Astrocyte (in vitro differentiated cells and primary cell): Measurements from ENCODE around the gene PCDHB11. TPM values are rescaled to one million over a fixed set of nuclear protein-coding genes. Genes with fewer than 3 reads are reported as not detected.
"Not testable (repeated sequence)": the region's sequence is repeated elsewhere in the genome, so short reads cannot be mapped to it uniquely, and the experiment has no call there.

Experiments used
- DNase-seq: peaks from one replicate; pipeline ENCODE4 v3.0.0-alpha.2; 2010; ENCODE audit warnings: low read depth
- FAIRE-seq: peaks from 2 replicates; lab custom pipeline; 2011; peaks lifted over from hg19 to GRCh38; lab: Jason Lieb, UNC
- H2AFZ ChIP-seq: 2 replicates; pipeline ENCODE4 v1.6.0; 2012; ENCODE audit warnings: low read depth, low read length, inconsistent platforms
- H3K27ac ChIP-seq: 2 replicates; pipeline ENCODE4 v1.5.1; 2011; ENCODE audit warnings: low read depth, low read length, inconsistent platforms
- H3K27me3 ChIP-seq: 2 replicates; pipeline ENCODE4 v1.6.0; 2011; ENCODE audit warnings: low read length, inconsistent platforms; ENCODE audit not compliant: insufficient read depth
- H3K36me3 ChIP-seq: 2 replicates; pipeline ENCODE4 v1.5.1; 2011; ENCODE audit warnings: low read length, inconsistent platforms; ENCODE audit not compliant: insufficient read depth
- H3K4me1 ChIP-seq: 2 replicates; pipeline ENCODE4 v1.5.1; 2011; ENCODE audit warnings: low read length, inconsistent platforms; ENCODE audit not compliant: insufficient read depth
- H3K4me2 ChIP-seq: 2 replicates; pipeline ENCODE4 v1.6.0; 2012; ENCODE audit warnings: low read length, inconsistent platforms
- H3K4me3 ChIP-seq: 2 replicates; pipeline ENCODE4 v1.5.1; 2011; ENCODE audit warnings: low read depth, mild to moderate bottlenecking, low read length, inconsistent platforms; ENCODE audit not compliant: insufficient read depth
- H3K79me2 ChIP-seq: 2 replicates; pipeline ENCODE4 v1.6.0; 2012; ENCODE audit warnings: mild to moderate bottlenecking, low read length, inconsistent platforms; ENCODE audit not compliant: insufficient read depth
- H3K9ac ChIP-seq: 2 replicates; pipeline ENCODE4 v1.6.0; 2012; ENCODE audit warnings: mild to moderate bottlenecking, low read length, inconsistent platforms
- H3K9me3 ChIP-seq: 2 replicates; pipeline ENCODE4 v1.5.1; 2012; ENCODE audit warnings: low read depth, mild to moderate bottlenecking, low read length, inconsistent platforms; ENCODE audit not compliant: insufficient read depth
- H4K20me1 ChIP-seq: 2 replicates; pipeline ENCODE4 v1.6.0; 2012; ENCODE audit warnings: low read length, inconsistent platforms; ENCODE audit not compliant: insufficient read depth
- H3K27ac Mint-ChIP-seq: one replicate; pipeline ENCODE4 v1.8.0; 2021; ENCODE audit warnings: mild to moderate bottlenecking, mixed read lengths; ENCODE audit not compliant: unreplicated experiment
- H3K27me3 Mint-ChIP-seq: one replicate; pipeline ENCODE4 v1.8.0; 2021; ENCODE audit warnings: low read depth, mixed read lengths; ENCODE audit not compliant: unreplicated experiment
- H3K36me3 Mint-ChIP-seq: one replicate; pipeline ENCODE4 v1.8.0; 2021; ENCODE audit warnings: low read depth, mixed read lengths; ENCODE audit not compliant: unreplicated experiment
- H3K4me1 Mint-ChIP-seq: one replicate; pipeline ENCODE4 v1.8.0; 2021; ENCODE audit warnings: low read depth, mixed read lengths; ENCODE audit not compliant: unreplicated experiment
- H3K4me3 Mint-ChIP-seq: one replicate; pipeline ENCODE4 v1.8.0; 2021; ENCODE audit warnings: mild to moderate bottlenecking, moderate library complexity, mixed read lengths; ENCODE audit not compliant: unreplicated experiment
- H3K9me3 Mint-ChIP-seq: one replicate; pipeline ENCODE4 v1.8.0; 2021; ENCODE audit warnings: mild to moderate bottlenecking, mixed read lengths; ENCODE audit not compliant: unreplicated experiment
- CTCF ChIP-seq: IDR thresholded peaks from 2 replicates; pipeline ENCODE4 v1.5.1; 2011; ENCODE audit warnings: low read depth, mild to moderate bottlenecking, inconsistent platforms, low read length, moderate library complexity; ENCODE audit not compliant: insufficient read depth
- EZH2 ChIP-seq: IDR thresholded peaks from 2 replicates; pipeline ENCODE4 v1.6.1; 2012; ENCODE audit warnings: mild to moderate bottlenecking, low read length, inconsistent platforms; ENCODE audit not compliant: insufficient read depth
- total RNA-seq: library from RNA; stranded (reverse); gene quantifications from 2 replicates; pipeline ENCODE4 v1.2.1, GENCODE V29; 2021

The PCDHB11 gene
- total RNA-seq, 1 donor from 2014 or later, result 2.1 TPM

GRCh38 chr5:141196363-141196762 lies 3.1 kb upstream of the PCDHB11 start:
- H3K27ac ChIP-seq, result no peak overlapping the region
- TF ChIP-seq EZH2 (no peak), CTCF (no peak)
- no peak overlapping the region for H2AFZ ChIP-seq
- no peaks in the 10 kb centered on the region for H4K20me1 ChIP-seq
- Mint-ChIP-seq H3K27me3 (no peaks in the 10 kb centered on the region), H3K27ac (no peak overlapping the region), H3K4me1 (no peaks in the 10 kb centered on the region), H3K4me3 (no peak overlapping the region), H3K9me3 (peaks cover 35% of the 10 kb centered on the region), H3K36me3 (peaks cover 13% of the 10 kb centered on the region)
- no peak for FAIRE-seq
- H3K4me2 ChIP-seq, result no peak overlapping the region
- peaks cover 9% of the 10 kb centered on the region for H3K9me3 ChIP-seq
- H3K36me3 ChIP-seq, result no peaks in the 10 kb centered on the region
- DNase-seq, result no peak
- no peaks in the 10 kb centered on the region for H3K79me2 ChIP-seq
- no peaks in the 10 kb centered on the region for H3K4me1 ChIP-seq
- no peaks in the 10 kb centered on the region for H3K27me3 ChIP-seq
- no peak overlapping the region for H3K4me3 ChIP-seq
- H3K9ac ChIP-seq, result no peak overlapping the region

GRCh38 chr5:141201126-141201525 lies 1.7 kb downstream of the PCDHB11 start:
- H3K9me3 Mint-ChIP-seq, result peaks cover 24% of the 10 kb centered on the region
- not testable (repeated sequence) for H3K4me3 ChIP-seq, H3K4me2 ChIP-seq, H3K9me3 ChIP-seq, DNase-seq, H3K4me1 ChIP-seq, H3K9ac ChIP-seq, H3K27ac ChIP-seq, H2AFZ ChIP-seq, H4K20me1 ChIP-seq, H3K27me3 Mint-ChIP-seq, H3K27me3 ChIP-seq, H3K79me2 ChIP-seq, H3K27ac Mint-ChIP-seq, H3K36me3 Mint-ChIP-seq, H3K36me3 ChIP-seq, H3K4me3 Mint-ChIP-seq, FAIRE-seq, H3K4me1 Mint-ChIP-seq

GRCh38 chr5:141201646-141202045 lies 2.2 kb downstream of the PCDHB11 start:
- not testable (repeated sequence) for H3K27ac ChIP-seq, H3K79me2 ChIP-seq, H3K9ac ChIP-seq, H3K4me1 ChIP-seq, H3K4me3 Mint-ChIP-seq, H3K36me3 ChIP-seq, DNase-seq, H3K9me3 ChIP-seq, FAIRE-seq, H4K20me1 ChIP-seq, H3K4me2 ChIP-seq, H2AFZ ChIP-seq, H3K27me3 ChIP-seq, H3K4me3 ChIP-seq, H3K27ac Mint-ChIP-seq, H3K36me3 Mint-ChIP-seq, H3K27me3 Mint-ChIP-seq, H3K4me1 Mint-ChIP-seq
- H3K9me3 Mint-ChIP-seq, result peaks cover 20% of the 10 kb centered on the region

GRCh38 chr5:141208478-141208877 lies 9.1 kb downstream of the PCDHB11 start, which contains the start of gene PCDHB12:
Gene PCDHB12 (plus strand): TSS chr5:141208719. CDS start chr5:141208908, 189 bp downstream.
- Histone ChIP-seq H4K20me1 (no peaks in the 10 kb centered on the region), H3K4me1 (no peaks in the 10 kb centered on the region), H3K9ac (no peak within 1 kb of the TSS), H3K27ac (no peak within 1 kb of the TSS), H3K4me2 (no peak within 1 kb of the TSS), H3K79me2 (no peaks in the 10 kb centered on the region), H3K36me3 (no peaks in the 10 kb centered on the region), H3K9me3 (no peaks in the 10 kb centered on the region), H2AFZ (no peak within 1 kb of the TSS), H3K4me3 (no peak within 1 kb of the TSS), H3K27me3 (no peaks in the 10 kb centered on the region)
- DNase-seq, result no peak
- peaks cover 1% of the 10 kb centered on the region for H3K27me3 Mint-ChIP-seq
- FAIRE-seq, result no peak
- no peak within 1 kb of the TSS for H3K4me3 Mint-ChIP-seq
- TF ChIP-seq CTCF (peak; percentile 3), EZH2 (no peak)
- no peak within 1 kb of the TSS for H3K27ac Mint-ChIP-seq
- peaks cover 6% of the 10 kb centered on the region for H3K9me3 Mint-ChIP-seq
- H3K4me1 Mint-ChIP-seq, result no peaks in the 10 kb centered on the region
- H3K36me3 Mint-ChIP-seq, result peaks cover 5% of the 10 kb centered on the region

GRCh38 chr5:141210281-141210680 lies 10.9 kb downstream of the PCDHB11 start:
- H3K4me3 Mint-ChIP-seq, H3K4me3 ChIP-seq, H3K27ac ChIP-seq, H3K36me3 ChIP-seq, FAIRE-seq, H3K4me1 ChIP-seq, H3K4me1 Mint-ChIP-seq, H2AFZ ChIP-seq, H3K27me3 ChIP-seq, H4K20me1 ChIP-seq, DNase-seq, H3K9me3 ChIP-seq, H3K27me3 Mint-ChIP-seq, H3K9ac ChIP-seq, H3K27ac Mint-ChIP-seq, H3K79me2 ChIP-seq, H3K4me2 ChIP-seq: not testable (repeated sequence)
- peaks cover 14% of the 10 kb centered on the region for H3K9me3 Mint-ChIP-seq
- H3K36me3 Mint-ChIP-seq, result peaks cover 12% of the 10 kb centered on the region
